K562 (cell line): ENCODE measurements around the gene HDAC9. TPM values are rescaled to one million over a fixed set of nuclear protein-coding genes. Genes with fewer than 3 reads are reported as not detected.

Source experiments
- ATAC-seq: fragments of 200-7000 bp; cut with Tn5 transposase; 3 replicates; pipeline ENCODE4 v1.9.1; 2020; ENCODE audit warnings: moderate library complexity
- BruUV-seq: library from RNA; stranded (reverse); fragments of 400-500 nt; replicated peaks from 2 replicates; lab custom pipeline; 2021; lab: Mats Ljungman, UMichigan
- CTCF ChIA-PET: fragments of 300-600 bp; formaldehyde crosslinking; extraction: SDS; loops from one replicate; lab custom pipeline; 2021; ENCODE audit warnings: low intra/inter-chr PET ratio; lab: Yijun Ruan, JAX
- POLR2A ChIA-PET: fragments of 300-600, 350-650 bp; sonication (Branson Sonifier 250); formaldehyde crosslinking; extraction: SDS; loops from one replicate; lab custom pipeline; 2021; ENCODE audit warnings: antibody characterized with exemption, inconsistent platforms; lab: Yijun Ruan, JAX
- DNase-seq, 4 experiments: peaks; one replicate each; pipeline versions ENCODE4 v3.0.0 to v3.0.0-alpha.2; 2011 to 2018; ENCODE audit warnings: low spot score in 3 of 4, mixed read lengths in 3 of 4; ENCODE audit errors: extremely low read depth in 1 of 4
- FAIRE-seq: peaks from 2 replicates; lab custom pipeline; 2011; peaks lifted over from hg19 to GRCh38; lab: Jason Lieb, UNC
- H2AFZ ChIP-seq: 2 replicates; pipeline ENCODE4 v1.6.0; 2011; ENCODE audit warnings: low read depth, low read length, control low read depth, inconsistent platforms
- H3K27ac ChIP-seq: fragments of 200-600 bp; 3 replicates; pipeline ENCODE4 v1.8.0; 2011; ENCODE audit warnings: low read depth, mild to moderate bottlenecking, control low read depth, inconsistent platforms, low read length, moderate library complexity, mixed read lengths; ENCODE audit errors: extremely low read depth
- H3K27me3 ChIP-seq, 2 experiments: fragments of 300-600 bp in 1 of 2; 2 replicates in 1 of 2; 3 replicates in 1 of 2; pipeline versions ENCODE4 v1.6.0 to v1.8.0; 2011; ENCODE audit warnings: inconsistent platforms in 2 of 2, low read length in 2 of 2, mild to moderate bottlenecking in 1 of 2, mixed read lengths in 1 of 2, moderate library complexity in 1 of 2; ENCODE audit not compliant: control insufficient read depth in 2 of 2, insufficient read depth in 2 of 2
- H3K36me3 ChIP-seq: fragments of 300-600 bp; 3 replicates; pipeline ENCODE4 v1.8.0; 2011; ENCODE audit warnings: mild to moderate bottlenecking, low read length, inconsistent platforms; ENCODE audit not compliant: control insufficient read depth, insufficient read depth
- H3K4me1 ChIP-seq, 2 experiments: fragments of 200-600 bp in 1 of 2; replicated peaks in 1 of 2; 2 replicates in 1 of 2; 3 replicates in 1 of 2; pipeline versions ENCODE4 v1.5.1 to v1.8.0; 2011; ENCODE audit warnings: inconsistent platforms in 2 of 2, low read length in 2 of 2, mild to moderate bottlenecking in 1 of 2, mixed read lengths in 1 of 2, moderate library complexity in 1 of 2; ENCODE audit not compliant: control insufficient read depth in 2 of 2, insufficient read depth in 2 of 2
- H3K4me2 ChIP-seq: 2 replicates; pipeline ENCODE4 v1.6.1; 2011; ENCODE audit warnings: low read length, control low read depth, inconsistent platforms, mixed read lengths; ENCODE audit not compliant: insufficient read depth
- H3K4me3 ChIP-seq: fragments of 200-600 bp; sonication (generic), shearing (Covaris generic); 2 replicates; pipeline ENCODE4 v1.5.1; 2016; ENCODE audit warnings: control low read depth, inconsistent platforms
- H3K79me2 ChIP-seq: fragments of 200-600 bp; 3 replicates; pipeline ENCODE4 v1.8.0; 2011; ENCODE audit warnings: low read length, inconsistent platforms; ENCODE audit not compliant: control insufficient read depth, insufficient read depth
- H3K9ac ChIP-seq, 2 experiments: 2 replicates each; pipeline versions ENCODE4 v1.6.0 to v1.6.1; 2011; ENCODE audit warnings: low read depth in 2 of 2, low read length in 2 of 2, control low read depth in 1 of 2, inconsistent platforms in 1 of 2, mild to moderate bottlenecking in 1 of 2, mixed read lengths in 1 of 2; ENCODE audit not compliant: insufficient read depth in 1 of 2
- H3K9me1 ChIP-seq: one replicate; pipeline ENCODE4 v1.6.0; 2011; ENCODE audit warnings: inconsistent platforms, mild to moderate bottlenecking, low read length, moderate library complexity; ENCODE audit not compliant: control insufficient read depth, insufficient read depth
- H3K9me3 ChIP-seq: replicated peaks from 2 replicates; pipeline ENCODE4 v1.5.1; 2011; ENCODE audit warnings: low read depth, low read length, inconsistent platforms; ENCODE audit not compliant: control insufficient read depth, insufficient read depth
- H4K20me1 ChIP-seq: replicated peaks from 2 replicates; pipeline ENCODE4 v1.6.1; 2011; ENCODE audit warnings: low read length, inconsistent platforms, mixed read lengths; ENCODE audit not compliant: control insufficient read depth, insufficient read depth
- DMBX1 ChIP-seq: fragments of 250-450 bp; sonication (Bioruptor Pico); IDR thresholded peaks from 2 replicates; pipeline ENCODE4 v1.8.0; 2022; ENCODE audit warnings: inconsistent platforms, mild to moderate bottlenecking, moderate library complexity, borderline replicate concordance
- EGR1 ChIP-seq: fragments of 450-650 bp; conservative IDR thresholded peaks from 2 replicates; pipeline ENCODE4 v1.6.1; 2017; ENCODE audit warnings: mild to moderate bottlenecking
- HDAC6 ChIP-seq: IDR thresholded peaks from 2 replicates; pipeline ENCODE4 v1.6.1; 2012; ENCODE audit warnings: low read depth, mild to moderate bottlenecking, control low read depth, inconsistent platforms, low read length, moderate library complexity
- HOXB6 ChIP-seq: fragments of 250-450 bp; sonication (Bioruptor Pico); IDR thresholded peaks from 2 replicates; pipeline ENCODE4 v1.5.1; 2022; ENCODE audit warnings: mild to moderate bottlenecking, borderline replicate concordance
- HSF4 ChIP-seq: fragments of 250-450 bp; sonication (Bioruptor Pico); IDR thresholded peaks from 2 replicates; pipeline ENCODE4 v2.1.2; 2022; ENCODE audit warnings: mild to moderate bottlenecking, moderate library complexity, borderline replicate concordance
- KAT2B ChIP-seq: IDR thresholded peaks from one replicate; pipeline ENCODE4 v1.6.1; 2012; ENCODE audit warnings: low read depth, mild to moderate bottlenecking, control low read depth, inconsistent platforms, low read length, moderate library complexity
- MAZ ChIP-seq, 2 experiments: fragments of 450-650 bp in 1 of 2; sonication (generic) in 1 of 2; formaldehyde crosslinking; IDR thresholded peaks in 1 of 2; conservative IDR thresholded peaks in 1 of 2; 2 replicates each; pipeline versions ENCODE4 v1.4.0 to v1.5.0; 2020; ENCODE audit warnings: mild to moderate bottlenecking in 1 of 2, missing genetic modification reagents in 1 of 2
- PHTF2 ChIP-seq: fragments of 250-450 bp; sonication (Bioruptor Pico); IDR thresholded peaks from 2 replicates; pipeline ENCODE4 v1.5.0; 2021; ENCODE audit warnings: mild to moderate bottlenecking
- SAFB2 ChIP-seq: fragments of 200-400 bp; formaldehyde crosslinking; IDR thresholded peaks from 2 replicates; pipeline ENCODE4 v1.6.1; 2018; ENCODE audit warnings: borderline replicate concordance, low read length, low read depth, moderate library complexity; ENCODE audit not compliant: severe bottlenecking
- U2AF2 ChIP-seq: fragments of 200-400 bp; formaldehyde crosslinking; optimal IDR thresholded peaks from 2 replicates; pipeline ENCODE3; 2017; ENCODE audit warnings: low read depth, mild to moderate bottlenecking, low read length
- ZNF217 ChIP-seq: sonication (generic); formaldehyde crosslinking; IDR thresholded peaks from 2 replicates; pipeline ENCODE4 v1.8.0; 2022; ENCODE audit warnings: mild to moderate bottlenecking, missing genetic modification reagents
- ZNF444 ChIP-seq: fragments of 250-450 bp; sonication (Bioruptor Pico); IDR thresholded peaks from 2 replicates; pipeline ENCODE4 v1.4.0; 2020; ENCODE audit warnings: mild to moderate bottlenecking, moderate library complexity
- ZNF79 ChIP-seq: fragments of 250-450 bp; sonication (Bioruptor Pico); IDR thresholded peaks from 2 replicates; pipeline ENCODE4 v1.4.0; 2020; ENCODE audit warnings: low read depth, mild to moderate bottlenecking, moderate library complexity
- WGBS: fragments of 100-300 bp; shearing (Covaris generic); methylation state at CpG from one replicate; pipeline ENCODE4 v1.1.6; 2016; ENCODE audit warnings: low coverage, mixed read lengths; ENCODE audit not compliant: insufficient coverage; ENCODE audit errors: missing lambda C conversion rate; 5-methylcytosine and 5-hydroxymethylcytosine counted together
- in situ Hi-C: fragments of 300-500 bp; cut with MboI; formaldehyde crosslinking; loops from 4 replicates; pipeline ENCODE4 v1.15.0; 2018; ENCODE audit warnings: inconsistent platforms, mixed read lengths
- intact Hi-C: fragments of 100-400 bp; cut with micrococcal nuclease; formaldehyde crosslinking; loops from 2 replicates; pipeline ENCODE4 v1.14.2; 2022
- polyA plus RNA-seq, 8 experiments: library from polyadenylated mRNA; depleted of rRNA in 4 of 8; stranded (reverse) in 5 of 8; unstranded in 3 of 8; fragments of >200 nt; fragmentation: Nextera tagmentation in 2 of 8; fragmentation: Illumina TruSeq in 1 of 8; extraction: Ambion mirVana in 2 of 8; extraction: Trizol in 1 of 8; gene quantifications; 2 replicates each; pipeline versions ENCODE4 v1.2.1 to v1.2.3, GENCODE V29; 2011 to 2014; ENCODE audit warnings: inconsistent platforms in 1 of 8, missing spikeins in 1 of 8
- total RNA-seq, 7 experiments: library from RNA; depleted of rRNA in 6 of 7; stranded (reverse); fragments of >200 nt in 6 of 7; fragmentation: Illumina TruSeq in 2 of 7; extraction: Trizol in 2 of 7; gene quantifications; 2 replicates each; pipeline versions ENCODE4 v1.2.1 to v1.2.3, GENCODE V29; 2011 to 2021; ENCODE audit warnings: low replicate concordance in 1 of 7
- TF ChIP-seq, protein P1 (sequence below), 3 experiments: fragments of 200-800 bp in 1 of 3; sonication (Bioruptor generic) in 1 of 3; sonication (generic) in 1 of 3; formaldehyde crosslinking in 1 of 3; IDR thresholded peaks; 2 replicates each; pipeline versions ENCODE4 v1.6.1 to v1.8.0; 2016 to 2022; ENCODE audit warnings: mild to moderate bottlenecking in 2 of 3, missing compliant biosample characterization in 2 of 3, missing genetic modification characterization in 2 of 3, missing genetic modification reagents in 1 of 3
- TF ChIP-seq, protein P2 (sequence below), 2 experiments: fragments of 450-650 bp; IDR thresholded peaks; 2 replicates each; pipeline ENCODE4 v1.6.1; 2016

HDAC9 gene
- total and polyA plus RNA-seq, 9 of the 15 experiments (the other 6 are each of a cell fraction or from before 2014, with no cell fraction given) = 0.08 to 0.91 (median 0.33) TPM

DNA sequence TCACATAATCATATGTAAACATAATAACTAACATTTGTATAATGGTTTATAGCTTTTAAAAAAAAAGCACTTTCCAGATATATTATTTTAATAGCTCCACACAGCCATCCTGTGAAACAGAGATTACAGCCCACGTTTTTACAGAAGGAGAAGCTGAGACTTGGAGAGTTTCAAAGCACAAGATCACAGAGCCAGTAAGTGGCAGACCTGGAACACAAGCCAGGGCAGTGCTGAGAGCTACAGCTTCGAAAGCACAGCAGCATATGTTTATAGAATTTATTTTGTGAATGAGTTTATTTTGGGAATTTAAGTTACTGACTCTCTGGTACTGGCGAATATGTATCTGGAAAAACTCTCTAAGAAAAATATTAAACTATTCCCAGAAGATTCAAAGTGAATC lies 149.4 kb downstream of the HDAC9 start:
- ATAC-seq (no peak), FAIRE-seq (no peak), DNase-seq (no peak)
- in situ Hi-C loops = no loop called here
- intact Hi-C loops = no loop called here
- no TSS peak for BruUV-seq
- no peaks in the 10 kb centered on the region for H3K9me1 ChIP-seq
- no peak overlapping the region for H2AFZ ChIP-seq
- TF ChIP-seq HDAC6 (no peak), HSF4 (CRISPR knock-in tag) (no peak)
- no peak overlapping the region for H3K9ac ChIP-seq
- H3K79me2 ChIP-seq = no peaks in the 10 kb centered on the region
- no peak overlapping the region for H3K4me3 ChIP-seq
- no peaks in the 10 kb centered on the region for H3K27me3 ChIP-seq
- no peak overlapping the region for H3K4me2 ChIP-seq
- H3K27ac ChIP-seq = no peak overlapping the region
- ChIA-PET POLR2A (no interaction called here), CTCF (no interaction called here)
- no peaks in the 10 kb centered on the region for H3K36me3 ChIP-seq
- H3K4me1 ChIP-seq = no peaks in the 10 kb centered on the region
- no peaks in the 10 kb centered on the region for H4K20me1 ChIP-seq
- H3K9me3 ChIP-seq = no peaks in the 10 kb centered on the region
- 0% methylated on average over 3 of the region's 3 CpGs for WGBS

DNA sequence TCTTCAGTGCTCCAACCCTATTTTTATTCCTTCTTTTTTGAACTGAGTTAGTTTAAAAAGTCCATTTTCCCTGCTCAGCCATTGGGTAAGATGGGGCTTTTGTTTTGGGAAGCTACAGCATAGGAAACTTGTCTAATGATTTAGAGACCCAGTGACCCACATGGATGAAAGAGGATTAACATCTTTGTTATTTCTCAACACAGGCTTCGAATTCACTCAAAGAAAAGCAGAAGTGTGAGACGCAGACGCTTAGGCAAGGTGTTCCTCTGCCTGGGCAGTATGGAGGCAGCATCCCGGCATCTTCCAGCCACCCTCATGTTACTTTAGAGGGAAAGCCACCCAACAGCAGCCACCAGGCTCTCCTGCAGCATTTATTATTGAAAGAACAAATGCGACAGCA lies 152.0 kb downstream of the HDAC9 start:
- WGBS = 0% methylated on average over 5 of the region's 5 CpGs
- intact Hi-C loops (no loop called here), in situ Hi-C loops (no loop called here)
- Histone ChIP-seq H4K20me1 (no peaks in the 10 kb centered on the region), H3K4me1 (no peaks in the 10 kb centered on the region), H3K9ac (no peak overlapping the region), H2AFZ (no peak overlapping the region), H3K79me2 (no peaks in the 10 kb centered on the region), H3K36me3 (no peaks in the 10 kb centered on the region), H3K9me1 (no peaks in the 10 kb centered on the region)
- FAIRE-seq = no peak
- DNase-seq = no peak
- no peak for ATAC-seq
- BruUV-seq = no TSS peak
- TF ChIP-seq DMBX1 (CRISPR knock-in tag) (no peak), U2AF2 (no peak), ZNF79 (CRISPR knock-in tag) (no peak), SAFB2 (no peak), EGR1 (no peak), HOXB6 (no peak), PHTF2 (CRISPR knock-in tag) (no peak), MAZ (CRISPR knock-in tag; conservative IDR thresholded peaks at IDR 0.05 in 1 of 2, IDR thresholded peaks at IDR 0.05 in 1 of 2) (no peak), KAT2B (no peak), ZNF217 (no peak), ZNF444 (CRISPR knock-in tag) (no peak)
- TF ChIP-seq, protein P1, sequence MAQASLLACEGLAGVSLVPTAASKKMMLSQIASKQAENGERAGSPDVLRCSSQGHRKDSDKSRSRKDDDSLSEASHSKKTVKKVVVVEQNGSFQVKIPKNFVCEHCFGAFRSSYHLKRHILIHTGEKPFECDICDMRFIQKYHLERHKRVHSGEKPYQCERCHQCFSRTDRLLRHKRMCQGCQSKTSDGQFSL (CRISPR knock-in tag; IDR thresholded peaks at IDR 0.05) = no peak
- TF ChIP-seq, protein P1 (tag; IDR thresholded peaks at IDR 0.05) = no peak
- TF ChIP-seq, protein P2, sequence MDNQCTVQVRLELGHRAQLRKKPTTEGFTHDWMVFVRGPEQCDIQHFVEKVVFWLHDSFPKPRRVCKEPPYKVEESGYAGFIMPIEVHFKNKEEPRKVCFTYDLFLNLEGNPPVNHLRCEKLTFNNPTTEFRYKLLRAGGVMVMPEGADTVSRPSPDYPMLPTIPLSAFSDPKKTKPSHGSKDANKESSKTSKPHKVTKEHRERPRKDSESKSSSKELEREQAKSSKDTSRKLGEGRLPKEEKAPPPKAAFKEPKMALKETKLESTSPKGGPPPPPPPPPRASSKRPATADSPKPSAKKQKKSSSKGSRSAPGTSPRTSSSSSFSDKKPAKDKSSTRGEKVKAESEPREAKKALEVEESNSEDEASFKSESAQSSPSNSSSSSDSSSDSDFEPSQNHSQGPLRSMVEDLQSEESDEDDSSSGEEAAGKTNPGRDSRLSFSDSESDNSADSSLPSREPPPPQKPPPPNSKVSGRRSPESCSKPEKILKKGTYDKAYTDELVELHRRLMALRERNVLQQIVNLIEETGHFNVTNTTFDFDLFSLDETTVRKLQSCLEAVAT (IDR thresholded peaks at IDR 0.05) = no peak
- TF ChIP-seq, all 486 proteins: peak for 0
- Histone ChIP-seq H3K27ac (no peak overlapping the region), H3K27me3 (no peaks in the 10 kb centered on the region), H3K4me3 (no peak overlapping the region), H3K9me3 (no peaks in the 10 kb centered on the region), H3K4me2 (no peak overlapping the region)
- POLR2A ChIA-PET = no interaction called here
- CTCF ChIA-PET = no interaction called here
